ENCODE data around the gene HMBS.

DNA sequence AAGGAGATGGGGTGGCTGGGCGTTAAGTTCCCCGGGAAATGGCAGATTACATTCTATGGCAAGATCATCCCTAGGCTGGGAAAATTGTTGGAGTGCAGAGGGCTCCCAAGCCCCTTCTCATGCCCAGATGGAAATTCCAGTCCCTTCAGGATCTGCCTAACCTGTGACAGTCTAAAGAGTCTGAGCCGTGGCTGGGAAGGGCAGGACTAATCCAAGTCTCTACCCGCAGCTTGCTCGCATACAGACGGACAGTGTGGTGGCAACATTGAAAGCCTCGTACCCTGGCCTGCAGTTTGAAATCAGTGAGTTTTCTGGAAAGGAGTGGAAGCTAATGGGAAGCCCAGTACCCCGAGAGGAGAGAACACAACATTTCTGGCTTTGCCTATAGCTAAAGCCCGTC, 3.7 kb downstream of the HMBS start:
- TF ChIP-seq REST (IDR thresholded peaks at IDR 0.05; ENCODE audit: insufficient read depth in 1 of 2, low read depth in 2 of 2, low read length in 1 of 2), result no peak
- no peak for TF ChIP-seq POLR2AphosphoS5 (IDR thresholded peaks at IDR 0.05; ENCODE audit: low read depth, low read length)
- TF ChIP-seq, protein P1, sequence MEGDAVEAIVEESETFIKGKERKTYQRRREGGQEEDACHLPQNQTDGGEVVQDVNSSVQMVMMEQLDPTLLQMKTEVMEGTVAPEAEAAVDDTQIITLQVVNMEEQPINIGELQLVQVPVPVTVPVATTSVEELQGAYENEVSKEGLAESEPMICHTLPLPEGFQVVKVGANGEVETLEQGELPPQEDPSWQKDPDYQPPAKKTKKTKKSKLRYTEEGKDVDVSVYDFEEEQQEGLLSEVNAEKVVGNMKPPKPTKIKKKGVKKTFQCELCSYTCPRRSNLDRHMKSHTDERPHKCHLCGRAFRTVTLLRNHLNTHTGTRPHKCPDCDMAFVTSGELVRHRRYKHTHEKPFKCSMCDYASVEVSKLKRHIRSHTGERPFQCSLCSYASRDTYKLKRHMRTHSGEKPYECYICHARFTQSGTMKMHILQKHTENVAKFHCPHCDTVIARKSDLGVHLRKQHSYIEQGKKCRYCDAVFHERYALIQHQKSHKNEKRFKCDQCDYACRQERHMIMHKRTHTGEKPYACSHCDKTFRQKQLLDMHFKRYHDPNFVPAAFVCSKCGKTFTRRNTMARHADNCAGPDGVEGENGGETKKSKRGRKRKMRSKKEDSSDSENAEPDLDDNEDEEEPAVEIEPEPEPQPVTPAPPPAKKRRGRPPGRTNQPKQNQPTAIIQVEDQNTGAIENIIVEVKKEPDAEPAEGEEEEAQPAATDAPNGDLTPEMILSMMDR (IDR thresholded peaks at IDR 0.05), result no peak
- no peak for TF ChIP-seq SIN3A (IDR thresholded peaks at IDR 0.05; ENCODE audit: borderline replicate concordance, insufficient read depth, low read depth, low read length)
